NCI-H526 (cell line): ENCODE data around the gene TFEC.

Source experiments
- DNase-seq, 2 experiments: peaks; one replicate each; lab custom pipeline; 2025; lab: John Stamatoyannopoulos, UW

Gene TFEC

DNA sequence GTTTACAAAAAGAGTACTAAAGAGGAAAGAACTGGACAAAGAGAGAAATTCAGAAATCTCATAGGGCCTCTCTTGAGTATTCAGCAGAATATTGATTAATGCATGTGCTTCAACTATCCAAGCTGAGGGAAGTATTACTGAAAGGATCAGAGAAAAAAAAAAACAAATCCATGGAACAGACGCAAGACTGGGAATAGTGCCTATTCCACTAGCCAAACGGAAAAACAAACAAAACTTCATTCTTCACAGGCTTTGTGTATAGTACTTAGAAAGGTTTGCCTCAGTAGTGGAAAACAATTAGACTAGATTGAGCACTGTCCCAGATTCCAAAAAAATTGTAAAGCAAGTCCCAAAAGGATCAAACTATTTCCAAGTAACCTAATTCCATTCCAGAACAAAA is 106.2 kb downstream of the TFEC start:
- DNase-seq: no peak

DNA sequence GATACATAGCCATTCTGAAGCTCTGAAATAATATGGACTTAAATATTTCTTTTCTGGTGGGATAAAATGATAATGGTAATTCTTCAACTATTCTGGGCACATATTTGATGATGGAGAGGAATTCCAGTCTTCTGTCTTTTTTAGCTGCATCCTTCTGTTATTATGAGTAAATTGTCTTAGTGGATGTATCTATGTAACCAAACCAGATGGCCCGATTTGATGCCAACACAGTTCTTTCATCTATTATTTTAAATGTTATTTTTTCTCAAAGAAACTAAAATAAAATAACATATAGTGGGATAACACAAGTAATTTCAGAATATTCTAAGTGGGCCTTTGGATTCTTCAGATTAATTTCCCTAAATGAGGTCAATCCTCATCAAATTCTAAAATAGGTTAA is 110.2 kb downstream of the TFEC start:
- DNase-seq: no peak

DNA sequence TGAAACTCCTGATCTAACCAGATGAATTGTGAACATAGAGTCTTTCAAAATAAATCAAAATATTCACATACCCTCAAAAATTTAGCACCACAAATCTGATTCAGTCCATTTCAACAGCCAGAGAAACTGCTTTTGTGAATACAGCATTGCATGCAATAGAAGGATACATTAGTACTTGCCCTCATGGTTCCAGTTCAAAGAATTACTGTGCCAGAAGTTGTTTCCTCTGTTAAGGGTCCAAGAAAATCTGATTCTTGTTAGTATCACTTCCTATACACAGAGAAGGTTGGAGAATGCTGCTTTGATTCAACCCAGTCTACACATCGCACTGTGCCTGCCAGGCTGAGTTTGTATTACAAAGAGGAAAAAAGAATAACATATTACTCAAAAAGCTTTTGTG is 115.6 kb downstream of the TFEC start:
- DNase-seq: no peak

DNA sequence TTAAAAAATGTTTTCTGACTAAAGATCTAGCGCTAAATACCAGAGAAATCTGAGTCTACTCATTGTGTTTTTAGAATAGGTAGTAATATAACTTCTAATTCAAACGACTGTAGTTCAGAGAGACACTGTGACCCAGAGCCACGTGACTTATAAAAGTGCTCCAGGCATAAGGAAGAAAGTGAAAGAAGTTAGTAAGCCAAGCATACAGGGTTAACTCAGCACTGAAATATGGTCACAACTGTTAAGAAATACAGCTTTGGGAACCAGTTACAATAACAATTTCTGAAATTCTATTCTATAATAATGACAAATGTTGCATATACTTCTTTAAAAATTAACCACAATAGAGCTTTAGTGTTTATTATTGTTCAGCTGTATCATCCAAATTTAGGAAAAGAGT is 119.1 kb downstream of the TFEC start:
- no peak for DNase-seq

DNA sequence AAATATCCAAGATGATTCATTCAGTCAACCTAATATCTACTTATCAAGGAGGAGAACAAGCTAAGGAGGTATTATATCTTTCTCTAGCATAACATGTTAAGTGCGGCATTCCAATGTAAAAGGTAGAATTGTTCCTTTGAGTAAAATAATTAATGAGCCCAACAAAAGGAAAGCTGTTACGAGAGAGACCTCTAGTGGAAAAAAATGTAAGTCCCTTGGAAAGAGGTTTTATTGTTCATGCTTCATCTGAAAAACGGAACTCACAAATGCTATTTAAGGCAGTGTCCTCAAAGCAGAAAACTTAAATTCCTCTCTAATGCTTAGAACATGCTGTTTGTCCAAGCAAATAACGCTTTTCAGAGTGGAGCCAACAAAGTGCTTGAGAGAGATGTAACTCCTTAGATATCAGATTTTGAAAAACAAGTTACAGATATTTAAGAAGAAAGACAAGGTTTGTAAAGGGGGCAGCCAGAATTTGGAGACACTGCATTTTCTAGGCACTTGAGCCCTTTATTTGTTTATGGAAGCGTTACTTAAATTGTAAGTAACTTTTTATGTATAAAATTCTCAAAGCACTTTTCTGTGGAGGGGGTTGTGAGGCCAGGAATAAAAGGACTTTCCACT is 119.9 kb downstream of the TFEC start:
- peak; percentile 57 to 73 for DNase-seq

DNA sequence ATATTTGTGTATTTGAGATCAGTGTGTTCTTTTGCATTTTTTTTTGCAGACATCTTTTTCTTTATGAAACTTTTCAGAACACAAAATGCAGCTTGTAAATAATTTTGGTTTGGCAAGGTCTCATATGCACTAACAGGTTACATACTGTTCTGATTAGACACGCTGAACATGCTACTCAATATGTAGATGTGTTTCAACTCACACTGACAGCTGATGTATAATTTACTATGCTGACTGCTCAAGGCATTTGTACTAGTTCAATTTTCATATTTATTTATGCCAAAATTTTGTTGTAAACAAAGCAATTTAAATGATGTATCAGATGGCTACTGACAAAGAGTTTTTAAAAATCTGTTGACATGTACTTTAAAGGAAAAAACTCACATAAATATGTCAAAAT is 123.8 kb downstream of the TFEC start:
- DNase-seq: no peak

DNA sequence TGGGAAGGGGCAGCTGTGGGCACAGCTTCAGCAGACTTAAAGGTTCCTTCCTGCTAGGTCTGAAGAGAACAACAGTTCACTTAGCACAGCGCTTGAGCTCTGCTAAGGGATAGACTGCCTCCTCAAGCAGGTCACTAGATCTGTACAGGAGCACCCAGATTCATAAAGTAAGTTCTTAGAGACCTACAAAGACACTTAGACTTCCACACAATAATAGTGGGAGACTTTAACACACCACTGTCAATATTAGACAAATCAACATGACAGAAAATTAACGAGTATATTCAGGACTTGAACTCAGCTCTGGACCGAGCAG is 140.9 kb downstream of the TFEC start:
- no peak for DNase-seq

DNA sequence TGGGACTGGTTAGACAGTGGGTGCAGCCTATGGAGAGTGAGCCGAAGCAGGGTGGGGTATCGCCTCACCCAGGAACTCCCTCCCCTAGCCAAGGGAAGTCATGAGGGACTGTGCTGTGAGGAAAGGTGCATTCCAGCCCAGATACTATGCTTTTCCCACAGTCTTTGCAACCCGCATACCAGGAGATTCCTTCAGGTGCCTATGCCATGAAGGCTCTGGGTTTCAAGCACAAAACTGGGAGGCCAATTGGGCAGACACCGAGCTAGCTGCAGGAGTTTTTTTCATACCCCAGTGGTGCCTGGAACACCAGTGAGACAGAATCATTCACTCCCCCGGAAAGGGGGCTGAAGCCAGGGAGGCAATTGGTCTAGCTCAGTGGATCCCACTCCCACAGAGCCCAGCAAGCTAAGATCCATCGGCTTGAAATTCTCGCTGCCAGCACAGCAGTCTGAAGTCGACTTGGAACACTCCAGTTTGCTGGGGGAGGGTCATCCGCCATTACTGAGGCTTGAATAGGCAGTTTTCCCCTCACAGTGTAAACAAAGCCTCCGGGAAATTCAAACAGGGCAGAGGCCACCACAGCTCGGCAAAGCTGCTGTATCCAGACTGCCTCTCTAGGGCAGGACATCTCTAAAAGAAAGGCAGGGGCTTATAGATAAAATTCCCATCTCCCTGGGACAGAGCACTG is 141.4 kb downstream of the TFEC start:
- DNase-seq: no peak

DNA sequence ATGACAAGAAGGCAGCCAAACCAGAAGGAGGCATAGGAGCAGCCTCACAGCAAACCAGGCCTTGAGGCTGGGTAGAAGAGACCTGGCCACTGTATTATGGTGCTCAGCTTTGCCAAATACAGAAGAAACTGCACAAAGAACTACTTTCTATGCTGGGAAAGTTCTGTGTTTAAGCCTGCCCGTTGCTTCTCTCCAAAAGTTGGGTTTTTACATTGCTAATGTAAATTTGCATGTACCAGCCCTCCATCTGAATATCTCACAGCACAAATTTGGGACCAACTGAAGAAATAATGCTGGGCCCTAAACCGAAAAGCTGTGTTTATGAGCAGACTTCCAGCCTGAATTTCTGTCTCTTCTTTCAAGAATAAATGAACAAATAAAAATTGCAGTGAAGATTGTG is 145.0 kb downstream of the TFEC start:
- DNase-seq: peak in 1 of 2 experiments; percentile 26
